Measurements from ENCODE around the gene IL16. TPM values are rescaled to one million over a fixed set of nuclear protein-coding genes. Genes with fewer than 3 reads are reported as not detected.

Gene IL16
- total and polyA plus RNA-seq, 9 of the 15 experiments (the other 6 are each of a cell fraction or from before 2014, with no cell fraction given), result 1.4 to 18.8 (median 10.6) TPM

DNA sequence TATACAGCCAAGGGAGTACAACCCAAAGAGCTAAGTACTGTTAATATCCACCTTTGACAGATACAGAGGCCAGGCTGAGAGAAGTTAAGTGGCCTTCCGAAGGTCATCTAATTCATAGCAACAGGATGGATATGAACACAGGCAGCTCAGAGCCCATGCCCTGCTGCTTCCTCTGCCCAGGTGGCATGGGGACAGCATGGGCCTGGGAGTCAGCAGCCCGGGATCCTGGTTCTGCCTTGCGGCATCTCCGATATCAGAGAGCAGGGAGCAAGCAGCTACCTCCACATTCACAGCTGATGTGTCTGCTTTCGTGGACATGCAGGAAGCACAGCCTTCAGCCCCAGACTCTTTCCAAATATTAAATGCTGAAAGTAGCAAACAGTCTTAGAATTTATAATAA is 71.7 kb downstream of the IL16 start:
- ChIA-PET CTCF (ENCODE audit: low intra/inter-chr PET ratio) (interaction anchor here (0.7 to 4.5 kb wide), 3 partner anchors 162 to 290 kb away, joined by 3 to 115 read pairs (median 53); no protein-coding TSS in a partner anchor), POLR2A (interaction anchor here (0.8 kb wide), 1 partner anchor 11 kb away, joined by 6 read pairs; no protein-coding TSS in a partner anchor)
- H2AFZ ChIP-seq (ENCODE audit: low read depth, low read length), result no peak overlapping the region
- H3K4me3 ChIP-seq, result no peak overlapping the region
- no peak overlapping the region for H3K9ac ChIP-seq (ENCODE audit: insufficient read depth in 1 of 2, low read depth in 2 of 2, low read length in 2 of 2)
- no peak overlapping the region for H3K27ac ChIP-seq (ENCODE audit: extremely low read depth, low read depth, low read length)
- H4K20me1 ChIP-seq (replicated peaks; ENCODE audit: control insufficient read depth, insufficient read depth, low read length), result no peaks in the 10 kb centered on the region
- H3K79me2 ChIP-seq (ENCODE audit: control insufficient read depth, insufficient read depth, low read length), result no peaks in the 10 kb centered on the region
- no peak for DNase-seq (ENCODE audit: extremely low read depth in 1 of 4, low spot score in 3 of 4)
- no peak overlapping the region for H3K4me2 ChIP-seq (ENCODE audit: insufficient read depth, low read length)
- WGBS (ENCODE audit: insufficient coverage, low coverage, missing lambda C conversion rate), result 71% methylated on average over 5 of the region's 5 CpGs
- in situ Hi-C loops (cut with MboI), result loop anchor here (5.0 to 10.0 kb wide), 4 partner anchors 106 to 814 kb away; no protein-coding TSS in a partner anchor
- no TSS peak for BruUV-seq (replicated peaks)
- intact Hi-C loops (cut with micrococcal nuclease), result loop anchor here (5.0 kb wide), 1 partner anchor 811 kb away; no protein-coding TSS in a partner anchor
- FAIRE-seq, result no peak
- H3K4me1 ChIP-seq (replicated peaks in 1 of 2; ENCODE audit: control insufficient read depth in 2 of 2, insufficient read depth in 2 of 2, low read length in 2 of 2), result peaks cover 0 to 13% of the 10 kb centered on the region in 2 experiments; a peak in 3 of 5 replicates
- H3K9me1 ChIP-seq (ENCODE audit: control insufficient read depth, insufficient read depth, low read length), result no peaks in the 10 kb centered on the region
- peaks cover 3% of the 10 kb centered on the region; the same call in 2 of the 3 replicates for H3K36me3 ChIP-seq (ENCODE audit: control insufficient read depth, insufficient read depth, low read length)
- no peaks in the 10 kb centered on the region for H3K27me3 ChIP-seq (ENCODE audit: control insufficient read depth in 2 of 2, insufficient read depth in 2 of 2, low read length in 2 of 2)
- no peaks in the 10 kb centered on the region for H3K9me3 ChIP-seq (replicated peaks; ENCODE audit: control insufficient read depth, insufficient read depth, low read depth, low read length)
- no peak for ATAC-seq
- TF ChIP-seq, protein P1, sequence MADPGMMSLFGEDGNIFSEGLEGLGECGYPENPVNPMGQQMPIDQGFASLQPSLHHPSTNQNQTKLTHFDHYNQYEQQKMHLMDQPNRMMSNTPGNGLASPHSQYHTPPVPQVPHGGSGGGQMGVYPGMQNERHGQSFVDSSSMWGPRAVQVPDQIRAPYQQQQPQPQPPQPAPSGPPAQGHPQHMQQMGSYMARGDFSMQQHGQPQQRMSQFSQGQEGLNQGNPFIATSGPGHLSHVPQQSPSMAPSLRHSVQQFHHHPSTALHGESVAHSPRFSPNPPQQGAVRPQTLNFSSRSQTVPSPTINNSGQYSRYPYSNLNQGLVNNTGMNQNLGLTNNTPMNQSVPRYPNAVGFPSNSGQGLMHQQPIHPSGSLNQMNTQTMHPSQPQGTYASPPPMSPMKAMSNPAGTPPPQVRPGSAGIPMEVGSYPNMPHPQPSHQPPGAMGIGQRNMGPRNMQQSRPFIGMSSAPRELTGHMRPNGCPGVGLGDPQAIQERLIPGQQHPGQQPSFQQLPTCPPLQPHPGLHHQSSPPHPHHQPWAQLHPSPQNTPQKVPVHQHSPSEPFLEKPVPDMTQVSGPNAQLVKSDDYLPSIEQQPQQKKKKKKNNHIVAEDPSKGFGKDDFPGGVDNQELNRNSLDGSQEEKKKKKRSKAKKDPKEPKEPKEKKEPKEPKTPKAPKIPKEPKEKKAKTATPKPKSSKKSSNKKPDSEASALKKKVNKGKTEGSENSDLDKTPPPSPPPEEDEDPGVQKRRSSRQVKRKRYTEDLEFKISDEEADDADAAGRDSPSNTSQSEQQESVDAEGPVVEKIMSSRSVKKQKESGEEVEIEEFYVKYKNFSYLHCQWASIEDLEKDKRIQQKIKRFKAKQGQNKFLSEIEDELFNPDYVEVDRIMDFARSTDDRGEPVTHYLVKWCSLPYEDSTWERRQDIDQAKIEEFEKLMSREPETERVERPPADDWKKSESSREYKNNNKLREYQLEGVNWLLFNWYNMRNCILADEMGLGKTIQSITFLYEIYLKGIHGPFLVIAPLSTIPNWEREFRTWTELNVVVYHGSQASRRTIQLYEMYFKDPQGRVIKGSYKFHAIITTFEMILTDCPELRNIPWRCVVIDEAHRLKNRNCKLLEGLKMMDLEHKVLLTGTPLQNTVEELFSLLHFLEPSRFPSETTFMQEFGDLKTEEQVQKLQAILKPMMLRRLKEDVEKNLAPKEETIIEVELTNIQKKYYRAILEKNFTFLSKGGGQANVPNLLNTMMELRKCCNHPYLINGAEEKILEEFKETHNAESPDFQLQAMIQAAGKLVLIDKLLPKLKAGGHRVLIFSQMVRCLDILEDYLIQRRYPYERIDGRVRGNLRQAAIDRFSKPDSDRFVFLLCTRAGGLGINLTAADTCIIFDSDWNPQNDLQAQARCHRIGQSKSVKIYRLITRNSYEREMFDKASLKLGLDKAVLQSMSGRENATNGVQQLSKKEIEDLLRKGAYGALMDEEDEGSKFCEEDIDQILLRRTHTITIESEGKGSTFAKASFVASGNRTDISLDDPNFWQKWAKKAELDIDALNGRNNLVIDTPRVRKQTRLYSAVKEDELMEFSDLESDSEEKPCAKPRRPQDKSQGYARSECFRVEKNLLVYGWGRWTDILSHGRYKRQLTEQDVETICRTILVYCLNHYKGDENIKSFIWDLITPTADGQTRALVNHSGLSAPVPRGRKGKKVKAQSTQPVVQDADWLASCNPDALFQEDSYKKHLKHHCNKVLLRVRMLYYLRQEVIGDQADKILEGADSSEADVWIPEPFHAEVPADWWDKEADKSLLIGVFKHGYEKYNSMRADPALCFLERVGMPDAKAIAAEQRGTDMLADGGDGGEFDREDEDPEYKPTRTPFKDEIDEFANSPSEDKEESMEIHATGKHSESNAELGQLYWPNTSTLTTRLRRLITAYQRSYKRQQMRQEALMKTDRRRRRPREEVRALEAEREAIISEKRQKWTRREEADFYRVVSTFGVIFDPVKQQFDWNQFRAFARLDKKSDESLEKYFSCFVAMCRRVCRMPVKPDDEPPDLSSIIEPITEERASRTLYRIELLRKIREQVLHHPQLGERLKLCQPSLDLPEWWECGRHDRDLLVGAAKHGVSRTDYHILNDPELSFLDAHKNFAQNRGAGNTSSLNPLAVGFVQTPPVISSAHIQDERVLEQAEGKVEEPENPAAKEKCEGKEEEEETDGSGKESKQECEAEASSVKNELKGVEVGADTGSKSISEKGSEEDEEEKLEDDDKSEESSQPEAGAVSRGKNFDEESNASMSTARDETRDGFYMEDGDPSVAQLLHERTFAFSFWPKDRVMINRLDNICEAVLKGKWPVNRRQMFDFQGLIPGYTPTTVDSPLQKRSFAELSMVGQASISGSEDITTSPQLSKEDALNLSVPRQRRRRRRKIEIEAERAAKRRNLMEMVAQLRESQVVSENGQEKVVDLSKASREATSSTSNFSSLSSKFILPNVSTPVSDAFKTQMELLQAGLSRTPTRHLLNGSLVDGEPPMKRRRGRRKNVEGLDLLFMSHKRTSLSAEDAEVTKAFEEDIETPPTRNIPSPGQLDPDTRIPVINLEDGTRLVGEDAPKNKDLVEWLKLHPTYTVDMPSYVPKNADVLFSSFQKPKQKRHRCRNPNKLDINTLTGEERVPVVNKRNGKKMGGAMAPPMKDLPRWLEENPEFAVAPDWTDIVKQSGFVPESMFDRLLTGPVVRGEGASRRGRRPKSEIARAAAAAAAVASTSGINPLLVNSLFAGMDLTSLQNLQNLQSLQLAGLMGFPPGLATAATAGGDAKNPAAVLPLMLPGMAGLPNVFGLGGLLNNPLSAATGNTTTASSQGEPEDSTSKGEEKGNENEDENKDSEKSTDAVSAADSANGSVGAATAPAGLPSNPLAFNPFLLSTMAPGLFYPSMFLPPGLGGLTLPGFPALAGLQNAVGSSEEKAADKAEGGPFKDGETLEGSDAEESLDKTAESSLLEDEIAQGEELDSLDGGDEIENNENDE (IDR thresholded peaks at IDR 0.05; ENCODE audit: low read depth, low read length), result no peak
- TF ChIP-seq, protein P2, sequence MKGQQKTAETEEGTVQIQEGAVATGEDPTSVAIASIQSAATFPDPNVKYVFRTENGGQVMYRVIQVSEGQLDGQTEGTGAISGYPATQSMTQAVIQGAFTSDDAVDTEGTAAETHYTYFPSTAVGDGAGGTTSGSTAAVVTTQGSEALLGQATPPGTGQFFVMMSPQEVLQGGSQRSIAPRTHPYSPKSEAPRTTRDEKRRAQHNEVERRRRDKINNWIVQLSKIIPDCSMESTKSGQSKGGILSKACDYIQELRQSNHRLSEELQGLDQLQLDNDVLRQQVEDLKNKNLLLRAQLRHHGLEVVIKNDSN (CRISPR knock-in tag; IDR thresholded peaks at IDR 0.05), result no peak
- no peak for TF ChIP-seq MYC (IDR thresholded peaks at IDR 0.05; ENCODE audit: low read depth, low read length)
- TF ChIP-seq MYC (CRISPR knock-in tag; IDR thresholded peaks at IDR 0.05; ENCODE audit: borderline replicate concordance, low read depth), result no peak
- TF ChIP-seq UBTF (IDR thresholded peaks at IDR 0.05; ENCODE audit: borderline replicate concordance in 1 of 2, low read depth in 2 of 2, low read length in 2 of 2), result no peak
